Measurements from ENCODE around the gene CSF2.
A peak's percentile ranks its signal among the peaks of the same experiment; 100 is the strongest.

The CSF2 gene

GRCh38 chr5:132055441-132055807, 18.2 kb upstream of the CSF2 start:
- DNase-seq (ENCODE audit: low read depth), result no peak

GRCh38 chr5:132055808-132056609, 17.6 kb upstream of the CSF2 start:
- DNase-seq (ENCODE audit: low read depth), result peak; percentile 34

DNA sequence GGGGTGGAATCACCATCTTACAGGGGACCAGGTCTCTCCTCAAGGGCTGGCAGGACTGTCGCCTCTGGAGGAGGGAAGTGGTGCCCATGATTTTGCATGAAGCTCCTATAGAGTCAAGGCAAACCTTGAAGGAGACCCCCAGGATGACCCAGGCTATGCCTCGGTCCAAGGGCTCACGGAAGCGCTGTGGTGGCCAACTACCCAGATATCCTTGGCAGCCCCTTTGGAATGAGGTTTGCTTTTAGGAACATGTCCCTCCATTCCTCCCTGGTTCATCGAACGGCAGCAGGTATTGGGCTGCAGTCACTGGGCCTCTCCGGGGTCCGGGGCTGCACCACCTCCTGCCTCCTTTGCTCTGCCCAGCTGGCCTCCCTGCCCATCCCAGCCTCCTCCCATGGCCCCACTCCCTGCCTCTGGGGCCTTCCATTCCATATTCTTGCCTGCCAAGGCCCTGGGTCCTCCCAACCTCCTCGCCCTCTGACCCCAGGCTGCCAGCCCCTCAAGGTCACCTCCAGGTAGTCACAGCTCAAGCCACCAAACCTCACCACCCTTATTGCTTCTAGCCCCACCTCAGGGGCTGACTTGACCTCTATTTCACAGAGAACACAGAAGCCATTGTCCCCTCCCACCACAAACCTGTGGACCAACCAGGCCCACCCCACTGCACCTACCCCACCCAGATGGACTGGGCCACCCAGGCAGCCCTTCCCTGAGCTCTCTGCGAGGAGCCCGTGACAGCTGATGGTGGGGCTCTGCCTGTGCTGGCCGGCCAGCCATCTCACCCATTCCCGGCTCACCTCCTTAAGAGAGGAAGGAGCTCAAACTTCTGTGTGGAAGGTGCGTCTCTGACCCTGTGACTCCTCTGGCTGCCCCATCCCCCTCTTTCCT, 16.7 kb upstream of the CSF2 start:
- no peak for DNase-seq (ENCODE audit: low read depth)

DNA sequence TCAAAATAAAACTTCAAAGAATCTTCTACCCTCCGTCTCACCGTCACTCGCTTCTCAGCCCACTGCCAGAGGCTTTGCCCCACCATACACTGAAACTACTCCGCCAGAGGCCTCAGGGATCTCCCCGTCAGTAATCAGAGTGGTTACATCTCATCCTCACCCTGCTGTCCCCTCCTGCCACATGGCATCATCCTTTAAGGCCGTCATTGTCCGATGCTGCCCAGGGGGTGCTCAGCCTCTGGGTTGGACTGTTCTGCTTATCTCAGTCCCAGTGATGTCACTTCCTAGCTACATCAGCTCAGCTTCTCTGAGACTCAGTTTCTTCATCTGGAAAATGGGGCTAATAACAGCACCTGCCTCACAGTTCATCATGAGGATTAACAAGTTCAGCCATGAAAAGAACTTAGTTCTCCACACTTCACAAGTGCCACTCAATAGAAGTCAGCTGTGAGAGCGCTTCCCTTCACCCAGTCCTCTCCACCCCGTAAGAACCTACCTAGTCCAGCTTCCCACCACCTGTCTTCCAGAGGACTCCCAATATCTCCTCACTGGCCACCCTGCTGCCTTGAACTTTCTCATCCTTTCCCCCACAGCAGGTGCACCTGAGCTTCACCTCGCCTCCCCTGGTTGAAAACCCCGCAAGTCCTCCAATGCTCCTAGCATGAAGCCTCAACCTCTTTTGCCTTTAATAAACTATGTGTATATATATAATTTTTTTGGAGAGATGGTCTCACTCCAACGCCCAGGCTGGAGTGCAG, 15.9 kb upstream of the CSF2 start:
- DNase-seq (ENCODE audit: low read depth), result no peak

GRCh38 chr5:132058646-132059042, 14.9 kb upstream of the CSF2 start:
- no peak for DNase-seq (ENCODE audit: low read depth)

DNA sequence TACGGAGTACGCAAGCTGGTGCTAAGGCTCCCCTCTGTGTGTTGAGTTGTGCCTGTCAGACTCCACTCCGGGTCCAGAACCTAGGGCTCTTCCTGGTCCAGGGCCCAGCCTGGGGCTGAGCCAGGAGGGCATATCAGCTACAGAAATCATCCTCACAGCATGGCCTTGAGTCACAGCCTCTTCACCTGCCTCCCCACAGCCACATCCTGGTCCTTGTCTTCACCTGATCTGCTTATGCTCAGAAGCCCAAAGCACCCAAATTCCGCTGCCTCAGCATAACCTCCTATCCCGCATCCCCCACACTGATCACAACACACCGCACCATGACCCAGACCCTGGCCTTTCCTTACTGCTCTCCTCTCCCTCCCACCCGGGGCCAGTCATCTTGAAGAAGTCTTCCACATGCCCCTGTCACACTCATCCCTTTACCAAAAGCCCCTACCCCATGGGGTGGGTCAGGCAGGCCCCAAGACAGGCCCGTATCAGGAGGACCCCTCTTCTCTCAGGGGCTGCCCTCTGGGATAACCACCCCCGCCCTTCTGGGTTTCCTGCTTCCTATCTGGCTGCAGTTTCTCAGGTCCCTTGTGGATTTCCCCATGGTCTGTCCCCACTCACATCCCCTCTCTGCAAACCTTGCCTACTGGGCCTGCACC, 14.4 kb upstream of the CSF2 start:
- DNase-seq (ENCODE audit: low read depth), result no peak

GRCh38 chr5:132059696-132060500, 13.7 kb upstream of the CSF2 start:
- no peak for DNase-seq (ENCODE audit: low read depth)

DNA sequence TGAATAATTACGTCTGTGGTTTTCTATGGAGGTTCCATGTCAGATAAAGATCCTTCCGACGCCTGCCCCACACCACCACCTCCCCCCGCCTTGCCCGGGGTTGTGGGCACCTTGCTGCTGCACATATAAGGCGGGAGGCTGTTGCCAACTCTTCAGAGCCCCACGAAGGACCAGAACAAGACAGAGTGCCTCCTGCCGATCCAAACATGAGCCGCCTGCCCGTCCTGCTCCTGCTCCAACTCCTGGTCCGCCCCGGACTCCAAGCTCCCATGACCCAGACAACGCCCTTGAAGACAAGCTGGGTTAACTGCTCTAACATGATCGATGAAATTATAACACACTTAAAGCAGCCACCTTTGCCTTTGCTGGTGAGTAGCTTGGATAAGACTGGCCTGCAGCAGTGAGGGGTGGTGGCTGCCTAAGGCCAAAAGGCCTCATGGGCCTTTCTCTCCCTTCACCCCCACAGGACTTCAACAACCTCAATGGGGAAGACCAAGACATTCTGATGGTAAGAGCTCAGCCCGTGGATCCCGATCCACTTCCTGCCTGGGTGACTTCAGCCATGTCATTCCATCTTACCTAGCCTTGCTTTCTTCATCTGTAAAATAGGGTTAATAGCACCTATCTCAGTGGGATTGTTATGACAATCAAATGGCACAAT, 13.0 kb upstream of the CSF2 start, which contains the start of gene IL3:
Gene IL3, plus strand, starts transcription at position 155 of the 661 bp plus-strand sequence. Its CDS starts 52 bp downstream, at position 207.
- no peak for DNase-seq (ENCODE audit: low read depth)

DNA sequence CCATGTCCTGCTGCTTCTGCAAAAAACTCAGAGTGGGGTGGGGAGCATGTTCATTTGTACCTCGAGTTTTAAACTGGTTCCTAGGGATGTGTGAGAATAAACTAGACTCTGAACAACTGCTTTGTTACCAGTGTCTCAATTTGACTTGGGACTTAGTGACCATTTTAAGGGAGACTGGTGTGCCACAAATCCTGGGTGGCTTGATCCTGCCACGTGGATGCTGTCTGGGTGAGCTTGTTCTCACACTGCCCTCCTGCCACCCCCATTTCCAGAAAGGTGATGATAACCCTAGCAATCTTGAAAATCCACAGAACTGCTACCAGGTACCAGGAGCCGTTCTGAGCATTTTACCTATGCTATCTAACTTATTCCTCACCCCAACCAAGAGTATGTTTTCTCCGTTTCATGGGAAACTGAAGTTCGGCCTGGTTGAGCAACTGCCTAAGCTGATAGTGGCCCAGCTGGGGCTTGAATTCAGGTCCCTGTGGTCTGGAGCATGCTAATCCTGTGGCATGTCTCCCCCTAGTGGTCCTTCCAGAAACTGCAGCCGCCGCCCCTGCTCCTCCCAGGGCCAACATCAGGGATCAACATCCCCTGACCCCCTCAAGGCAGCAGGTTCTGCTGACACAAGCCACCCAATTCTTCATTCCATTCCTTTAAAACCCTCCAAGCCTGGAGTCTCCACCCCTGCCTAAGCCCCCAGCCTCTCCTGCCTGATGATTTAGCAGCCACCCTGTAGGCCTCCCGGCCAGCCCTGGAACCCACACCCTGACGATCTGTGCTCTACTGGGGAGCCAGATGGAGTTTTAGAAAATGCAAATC, 10.3 kb upstream of the CSF2 start:
- DNase-seq (ENCODE audit: low read depth), result peak; percentile 77

GRCh38 chr5:132064140-132064539, 9.4 kb upstream of the CSF2 start:
- no peak for DNase-seq (ENCODE audit: low read depth)

GRCh38 chr5:132064738-132065331, 8.8 kb upstream of the CSF2 start:
- DNase-seq (ENCODE audit: low read depth), result peak; percentile 70

DNA sequence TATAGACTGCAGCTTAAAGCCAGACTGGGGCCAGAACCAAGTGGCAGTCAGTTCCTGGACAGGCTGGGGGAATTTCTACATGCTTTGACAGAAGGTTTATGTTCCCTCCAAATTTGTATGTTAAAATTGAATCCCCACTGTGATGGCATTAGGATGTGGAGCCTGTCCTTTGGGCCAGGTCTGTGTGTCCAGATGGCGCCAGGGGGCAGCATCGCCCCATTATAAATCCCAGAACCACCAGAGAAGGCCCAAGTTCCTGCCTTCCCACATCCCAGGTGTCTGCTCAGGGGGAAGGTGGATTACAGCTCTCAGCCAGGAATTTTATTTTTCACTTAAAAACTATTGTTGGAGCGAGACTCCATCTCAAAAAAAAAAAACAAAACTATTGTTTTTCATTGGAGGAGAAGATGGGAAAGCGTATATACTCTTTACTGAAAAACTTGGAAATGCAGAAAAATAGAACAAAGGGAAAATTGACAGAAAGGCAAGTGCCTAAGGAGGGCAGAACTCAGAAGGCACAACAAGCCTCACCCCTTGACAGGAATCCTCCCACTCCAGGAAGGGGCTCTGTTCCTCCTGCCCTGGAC, 8.1 kb upstream of the CSF2 start:
- DNase-seq (ENCODE audit: low read depth), result peak; percentile 24

- no peak for DNase-seq (ENCODE audit: low read depth)
These were observed 7.5 kb upstream of the CSF2 start for GRCh38 chr5:132065951-132066701.

DNA sequence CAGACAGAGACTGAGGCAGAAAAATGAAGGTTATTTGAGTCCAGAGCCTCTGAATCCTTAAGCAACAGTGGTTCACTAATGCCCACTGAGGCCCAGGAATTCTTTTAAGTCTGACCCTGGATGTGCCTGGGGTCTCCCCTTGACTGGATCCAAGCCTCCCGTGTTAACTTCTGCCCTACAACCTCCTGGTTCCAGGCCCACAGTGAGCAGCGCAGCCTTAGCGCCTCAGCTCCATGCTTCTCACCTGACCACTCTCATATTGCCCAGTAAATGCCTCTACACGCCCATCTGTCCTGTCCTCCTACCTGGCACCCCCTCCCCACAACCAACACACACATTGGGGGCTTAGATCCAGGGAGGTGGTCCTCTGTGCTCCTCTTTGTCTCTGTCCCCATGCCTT, 6.7 kb upstream of the CSF2 start:
- no peak for DNase-seq (ENCODE audit: low read depth)

DNA sequence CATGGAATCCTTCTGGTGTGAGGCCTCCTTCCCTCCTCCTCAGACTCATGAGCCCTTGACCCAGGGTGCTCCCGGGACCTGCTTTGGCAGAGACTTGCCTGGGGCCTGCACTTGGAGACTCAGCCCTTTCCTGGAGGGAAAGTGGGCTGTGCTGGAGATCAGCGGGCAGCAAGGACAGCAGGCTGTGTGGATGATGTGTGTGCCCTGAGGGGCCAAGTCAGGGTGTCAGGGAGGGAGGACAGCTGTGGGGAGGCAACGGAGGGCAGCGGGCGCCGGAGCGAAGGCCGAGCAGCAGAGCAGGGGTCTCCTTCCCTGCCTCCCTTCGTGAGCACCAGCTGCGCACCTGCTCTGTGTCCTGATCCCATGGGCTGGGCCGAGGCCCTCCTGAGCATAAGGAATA, 6.1 kb upstream of the CSF2 start:
- no peak for DNase-seq (ENCODE audit: low read depth)

GRCh38 chr5:132067941-132068808, 5.4 kb upstream of the CSF2 start:
- no peak for DNase-seq (ENCODE audit: low read depth)

GRCh38 chr5:132069561-132069960, 4.0 kb upstream of the CSF2 start:
- DNase-seq (ENCODE audit: low read depth), result no peak

Measured in stimulated activated CD8-positive, alpha-beta memory T cell treated with anti-CD3 and anti-CD28 coated beads, Interleukin-15, amount 100 ng/mL, for 1 hour (primary cell).